HL-60 (cell line): ENCODE data around the gene ACR.

Experiments
- DNase-seq, 2 experiments: peaks; one replicate each; pipeline ENCODE4 v3.0.0-alpha.2; 2010 to 2020; ENCODE audit warnings: low read depth in 1 of 2, low spot score in 1 of 2
- H3K27ac ChIP-seq: fragments of 250-450 bp; sonication (Bioruptor Pico); replicated peaks from 2 replicates; pipeline ENCODE4 v1.5.1; 2020; ENCODE audit warnings: mild to moderate bottlenecking, moderate library complexity
- H3K27me3 ChIP-seq: fragments of 250-450 bp; sonication (Bioruptor Pico); 2 replicates; pipeline ENCODE4 v1.5.1; 2021; ENCODE audit warnings: mild to moderate bottlenecking, moderate library complexity; ENCODE audit not compliant: insufficient read depth, poor library complexity, severe bottlenecking
- H3K4me3 ChIP-seq: replicated peaks from 2 replicates; pipeline ENCODE4 v1.5.1; 2011; ENCODE audit warnings: mild to moderate bottlenecking, control low read depth, low read length; ENCODE audit not compliant: insufficient read depth
- CTCF ChIP-seq: IDR thresholded peaks from one replicate; pipeline ENCODE4 v1.5.1; 2011; ENCODE audit warnings: low read length, control low read depth, inconsistent platforms; ENCODE audit not compliant: insufficient read depth
- GABPA ChIP-seq: IDR thresholded peaks from 2 replicates; pipeline ENCODE4 v1.6.1; 2012; ENCODE audit warnings: low read depth
- POLR2AphosphoS5 ChIP-seq: IDR thresholded peaks from 2 replicates; pipeline ENCODE4 v1.6.1; 2012; ENCODE audit warnings: low read depth
- REST ChIP-seq: IDR thresholded peaks from 2 replicates; pipeline ENCODE4 v1.6.1; 2012; ENCODE audit warnings: low read depth; ENCODE audit not compliant: insufficient replicate concordance
- SPI1 ChIP-seq: IDR thresholded peaks from 2 replicates; pipeline ENCODE4 v1.6.1; 2012; ENCODE audit warnings: low read depth, mild to moderate bottlenecking, borderline replicate concordance

Gene ACR

GRCh38 chr22:50705219-50705691 is 32.7 kb upstream of the ACR start:
- Histone ChIP-seq H3K27ac (no peak overlapping the region), H3K27me3 (peaks cover 10% of the 10 kb centered on the region), H3K4me3 (peak overlapping the region; percentile 13)
- TF ChIP-seq CTCF = no peak
- no peak for TF ChIP-seq SPI1
- TF ChIP-seq POLR2AphosphoS5 = no peak
- TF ChIP-seq REST = no peak
- TF ChIP-seq GABPA = no peak
- DNase-seq = peak; percentile 79 to 88

- TF ChIP-seq SPI1 (no peak), GABPA (no peak), REST (no peak), CTCF (no peak)
- Histone ChIP-seq H3K27me3 (peaks cover 10% of the 10 kb centered on the region), H3K4me3 (no peak overlapping the region; the same call in 1 of the 2 replicates), H3K27ac (no peak overlapping the region)
- DNase-seq = no peak
Observed at GRCh38 chr22:50705851-50706351, 32.1 kb upstream of the ACR start.

- peaks cover 10% of the 10 kb centered on the region for H3K27me3 ChIP-seq
- TF ChIP-seq SPI1 (no peak), POLR2AphosphoS5 (no peak), CTCF (no peak), GABPA (no peak), REST (no peak)
- no peak for DNase-seq
Observed at GRCh38 chr22:50706481-50707125, 31.4 kb upstream of the ACR start.

More at GRCh38 chr22:50706481-50707125, 31.4 kb upstream of the ACR start:
- Histone ChIP-seq H3K4me3 (no peak overlapping the region), H3K27ac (no peak overlapping the region)
